Suprapubic skin (tissue), 3 donors: ENCODE results near the gene MYLK4.

Experiments used
- CTCF ChIP-seq, 2 donors: fragments of 200-600 bp in 1 of 2; fragments of 450-650 bp in 1 of 2; sonication (generic) in 1 of 2; IDR thresholded peaks; one replicate each; pipeline ENCODE4 v1.5.1; 2016 to 2019; ENCODE audit warnings: antibody characterized with exemption in 2 of 2, mild to moderate bottlenecking in 1 of 2, moderate library complexity in 1 of 2
- POLR2A ChIP-seq, 2 donors: fragments of 450-650 bp; IDR thresholded peaks; one replicate each; pipeline ENCODE4 v1.6.1; 2017; ENCODE audit warnings: antibody characterized with exemption in 2 of 2, mild to moderate bottlenecking in 2 of 2, moderate library complexity in 2 of 2

- no peak for TF ChIP-seq CTCF (IDR thresholded peaks at IDR 0.05)
- no peak for TF ChIP-seq POLR2A (IDR thresholded peaks at IDR 0.05)
These were observed 49.3 kb upstream of the MYLK4 start for GRCh38 chr6:2799936-2800527.
